ENCODE data around the gene KISS1R.
A peak's percentile ranks its signal among the peaks of the same experiment; 100 is the strongest.

The KISS1R gene

GRCh38 chr19:929203-929890 is 12.2 kb downstream of the KISS1R start:
- DNase-seq (ENCODE audit: low read depth, low spot score), result no peak
- no peak overlapping the region for H3K4me3 ChIP-seq (ENCODE audit: low read depth, low read length)
- in situ Hi-C loops (cut with HindIII; ENCODE audit: low sequenced_read_pairs), result no loop called here
- TF ChIP-seq CTCF (IDR thresholded peaks at IDR 0.05; ENCODE audit: low read depth, low read length), result no peak

GRCh38 chr19:929891-930258 is 12.7 kb downstream of the KISS1R start:
- in situ Hi-C loops (cut with HindIII; ENCODE audit: low sequenced_read_pairs), result no loop called here
- TF ChIP-seq CTCF (IDR thresholded peaks at IDR 0.05; ENCODE audit: low read depth, low read length), result no peak
- no peak overlapping the region for H3K4me3 ChIP-seq (ENCODE audit: low read depth, low read length)
- DNase-seq (ENCODE audit: low read depth, low spot score), result no peak

- TF ChIP-seq CTCF (IDR thresholded peaks at IDR 0.05; ENCODE audit: low read depth, low read length), result no peak
- no peak overlapping the region for H3K4me3 ChIP-seq (ENCODE audit: low read depth, low read length)
Measured at GRCh38 chr19:931860-932647, 14.9 kb downstream of the KISS1R start.

GRCh38 chr19:932648-933552 is 15.8 kb downstream of the KISS1R start:
- no peak overlapping the region for H3K4me3 ChIP-seq (ENCODE audit: low read depth, low read length)
- DNase-seq (ENCODE audit: low read depth, low spot score), result peak; percentile 94
- TF ChIP-seq CTCF (IDR thresholded peaks at IDR 0.05; ENCODE audit: low read depth, low read length), result no peak
- in situ Hi-C loops (cut with HindIII; ENCODE audit: low sequenced_read_pairs), result no loop called here

More at GRCh38 chr19:931860-932647, 14.9 kb downstream of the KISS1R start:
- no peak for DNase-seq (ENCODE audit: low read depth, low spot score)
- in situ Hi-C loops (cut with HindIII; ENCODE audit: low sequenced_read_pairs), result no loop called here

- in situ Hi-C loops (cut with HindIII; ENCODE audit: low sequenced_read_pairs), result no loop called here
- H3K4me3 ChIP-seq (ENCODE audit: low read depth, low read length), result peak overlapping the region; percentile 5
- TF ChIP-seq CTCF (IDR thresholded peaks at IDR 0.05; ENCODE audit: low read depth, low read length), result no peak
- no peak for DNase-seq (ENCODE audit: low read depth, low spot score)
Measured at GRCh38 chr19:933553-933882, 16.4 kb downstream of the KISS1R start.

GRCh38 chr19:934197-934840 is 17.2 kb downstream of the KISS1R start:
- no peak overlapping the region for H3K4me3 ChIP-seq (ENCODE audit: low read depth, low read length)
- no peak for TF ChIP-seq CTCF (IDR thresholded peaks at IDR 0.05; ENCODE audit: low read depth, low read length)
- no peak for DNase-seq (ENCODE audit: low read depth, low spot score)
- in situ Hi-C loops (cut with HindIII; ENCODE audit: low sequenced_read_pairs), result no loop called here
